ENCODE measurements around the gene FJX1. TPM values are rescaled to one million over a fixed set of nuclear protein-coding genes. Genes with fewer than 3 reads are reported as not detected.

FJX1 gene
- polyA plus RNA-seq, 1 donor: 6.0 TPM

DNA sequence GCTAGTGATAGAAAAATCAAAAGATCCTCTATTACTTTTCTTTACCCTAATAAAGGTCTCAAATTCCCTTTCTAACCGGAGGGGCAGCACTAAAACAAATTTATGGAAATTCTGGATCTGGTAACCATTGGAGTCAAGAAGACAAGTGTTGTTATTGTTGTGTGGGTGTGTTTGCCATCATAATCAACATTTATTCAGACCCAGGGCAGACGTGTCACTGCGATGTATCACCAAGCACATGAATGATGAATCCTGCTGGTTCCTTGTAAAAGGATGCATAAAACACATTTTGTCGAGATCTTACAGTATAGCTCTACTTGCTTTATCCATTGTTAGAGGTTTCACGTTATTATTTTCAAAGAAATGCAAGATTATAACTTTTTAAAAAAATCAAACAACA, 12.1 kb upstream of the FJX1 start:
- DNase-seq (ENCODE audit: low read depth): no peak

DNA sequence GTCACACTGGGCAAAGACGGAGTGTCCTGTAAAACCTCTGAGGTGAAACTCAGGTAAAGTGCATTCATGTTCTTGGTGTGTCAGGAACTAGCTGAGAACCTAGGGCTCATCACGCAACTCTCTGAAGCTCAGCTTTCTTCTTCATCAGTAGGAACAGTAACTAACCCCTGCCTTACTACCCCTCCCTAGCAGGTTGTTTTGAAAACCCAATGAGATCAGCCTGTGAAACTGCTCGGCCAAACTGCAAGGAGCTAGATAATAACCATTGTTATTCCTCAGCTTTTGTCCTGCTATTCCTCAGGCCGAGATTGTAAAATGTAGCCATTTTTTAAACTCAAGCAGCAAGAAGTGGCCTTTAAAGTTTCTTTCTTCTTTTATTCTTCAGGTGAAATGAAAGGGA, 9.8 kb upstream of the FJX1 start:
- no peak for DNase-seq (ENCODE audit: low read depth)

DNA sequence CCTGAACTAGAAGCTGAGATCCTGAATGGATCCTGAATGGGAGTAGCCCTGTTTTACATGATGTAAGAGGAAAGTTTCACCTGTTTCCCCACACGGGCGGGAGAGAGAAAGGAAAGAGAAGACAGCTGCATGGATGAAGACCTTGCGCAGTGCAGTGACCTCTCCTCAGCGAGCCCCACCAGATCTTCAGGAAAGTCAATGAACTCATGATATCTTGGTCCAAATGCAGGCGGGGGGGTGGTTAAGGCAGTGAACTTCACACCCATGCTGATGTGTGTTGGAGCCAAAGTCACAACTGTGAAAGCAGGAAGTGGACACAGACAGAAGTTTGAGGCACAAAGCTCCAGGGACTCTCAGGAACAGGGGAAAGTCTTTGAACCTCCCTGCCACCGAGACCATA, 8.6 kb upstream of the FJX1 start:
- no peak for DNase-seq (ENCODE audit: low read depth)

DNA sequence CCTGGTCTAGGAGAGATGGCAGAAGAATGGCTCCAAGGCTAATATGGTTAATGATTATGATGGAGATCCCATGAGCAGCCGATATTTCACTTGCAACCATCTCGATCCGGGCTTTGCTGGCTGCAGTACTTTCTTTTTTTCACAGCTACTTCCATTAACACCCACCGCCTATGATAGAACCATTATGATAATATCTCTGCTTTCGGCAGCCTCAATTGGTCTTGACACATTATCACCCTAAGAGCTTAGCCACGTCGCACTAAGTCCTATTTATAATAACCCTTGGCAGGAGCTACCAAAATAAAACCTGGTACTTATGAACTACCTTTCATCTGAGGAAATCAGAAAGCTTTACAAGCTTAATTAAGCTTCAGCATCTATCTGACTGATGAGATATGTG, 7.6 kb upstream of the FJX1 start:
- no peak for DNase-seq (ENCODE audit: low read depth)

DNA sequence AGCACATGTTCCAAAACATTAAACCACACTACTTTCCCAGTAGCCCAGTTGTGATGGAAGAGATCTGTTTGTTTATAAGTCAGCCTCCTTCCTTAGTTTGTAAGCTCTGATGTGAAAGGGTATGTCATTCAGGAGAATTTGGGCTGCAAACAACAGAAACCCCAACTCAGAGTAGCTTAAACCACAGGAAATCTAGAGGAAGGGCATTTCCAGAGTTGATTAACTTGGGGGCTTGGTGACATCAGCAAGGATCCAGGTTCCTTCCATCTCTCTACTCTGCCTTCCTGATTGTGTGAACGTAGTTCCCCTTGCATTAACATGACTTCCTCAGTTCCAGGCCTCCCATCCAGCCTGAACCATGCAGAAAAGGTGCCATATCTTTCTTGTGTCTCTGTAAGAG, 6.5 kb upstream of the FJX1 start:
- DNase-seq (ENCODE audit: low read depth): no peak

DNA sequence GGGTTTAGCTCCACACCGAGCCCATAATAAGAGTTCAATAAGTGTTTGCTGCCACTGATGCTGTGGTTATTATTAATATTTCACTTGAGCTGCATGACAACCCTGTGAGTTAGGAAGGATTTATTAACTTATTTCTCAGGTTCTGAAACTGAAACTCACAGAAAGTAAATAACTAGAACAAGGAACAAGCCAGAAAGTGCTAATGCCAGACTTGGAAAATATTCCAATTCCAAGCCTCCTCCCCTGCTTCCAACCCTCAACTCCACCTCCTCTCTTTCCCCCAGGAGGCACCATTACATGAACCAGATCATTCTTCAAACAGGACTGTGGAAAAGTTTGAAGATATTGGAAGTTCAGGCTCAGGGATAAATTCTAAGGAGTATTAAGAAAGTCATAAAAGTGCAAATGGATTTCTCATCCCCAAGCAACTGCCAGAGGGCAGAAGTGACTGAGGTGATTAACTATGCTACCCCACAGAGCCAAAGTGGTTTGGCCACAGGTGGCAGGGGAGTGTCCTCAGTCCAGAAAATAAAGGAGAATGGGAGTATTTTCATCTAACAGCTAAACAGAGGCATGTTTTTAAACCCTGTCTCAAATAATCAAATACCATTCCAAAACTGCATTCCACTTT, 3.2 kb upstream of the FJX1 start:
- no peak for DNase-seq (ENCODE audit: low read depth)

DNA sequence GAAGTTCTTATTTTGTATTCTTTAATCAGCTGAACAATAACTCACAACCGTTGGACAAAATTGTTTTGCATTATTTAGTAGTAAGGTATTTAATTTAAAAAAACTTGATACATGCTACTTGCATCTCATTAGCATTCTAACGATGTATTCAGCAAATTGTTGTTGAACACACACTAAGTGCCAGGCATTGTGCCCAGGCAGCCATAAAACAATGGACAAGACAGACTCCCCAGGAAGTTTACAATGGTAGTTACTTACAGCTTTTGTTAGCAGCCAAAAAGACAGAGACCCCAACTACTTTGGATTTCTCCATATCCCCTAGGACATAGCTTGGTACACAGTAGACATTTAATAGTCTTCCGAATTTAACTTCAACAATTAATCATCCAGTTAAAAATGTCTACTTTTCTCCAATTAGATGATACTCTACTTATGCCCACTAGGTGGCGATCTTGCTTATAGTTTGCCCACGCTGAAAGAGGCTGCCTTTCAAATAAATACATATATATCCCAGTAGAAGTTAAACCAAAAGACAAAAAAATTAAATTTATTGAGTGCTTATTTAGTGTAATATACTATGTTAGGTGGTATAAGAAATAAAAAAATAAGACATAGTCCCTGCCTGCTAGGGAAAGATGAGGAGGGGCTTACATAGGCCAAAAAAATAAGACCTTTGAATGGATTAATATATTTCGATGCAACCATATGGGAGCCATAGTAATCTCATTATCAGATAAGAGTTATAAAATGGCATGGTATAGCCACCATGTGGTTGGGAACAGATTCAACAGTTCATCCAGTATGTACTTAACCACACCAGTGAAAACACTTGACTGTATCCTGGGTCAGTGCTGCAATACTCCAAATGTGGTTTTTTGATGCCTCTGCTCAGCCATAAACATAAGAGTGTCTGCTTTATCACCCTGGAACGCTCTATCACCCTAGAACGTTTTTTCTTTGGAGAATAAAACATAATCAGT, 2.0 kb upstream of the FJX1 start:
- no peak for DNase-seq (ENCODE audit: low read depth)

DNA sequence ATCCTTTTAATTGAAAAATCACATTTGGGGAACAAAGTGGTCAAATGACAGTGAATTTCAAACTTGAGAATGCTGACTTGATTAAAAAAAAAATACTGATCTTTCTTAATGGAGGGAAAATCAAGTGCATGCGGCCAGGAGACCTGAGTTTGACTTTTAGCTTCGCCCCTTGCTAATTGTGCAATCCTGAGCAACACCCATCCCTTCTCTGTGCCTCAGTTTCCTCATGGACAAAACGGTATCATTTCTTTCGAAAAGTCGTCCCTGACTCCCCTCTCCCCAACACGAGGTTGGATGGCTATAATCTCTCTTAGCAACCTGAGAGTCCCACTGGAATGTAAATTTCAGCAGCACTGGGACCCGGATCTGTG, 959 bp upstream of the FJX1 start:
- DNase-seq (ENCODE audit: low read depth): no peak

DNA sequence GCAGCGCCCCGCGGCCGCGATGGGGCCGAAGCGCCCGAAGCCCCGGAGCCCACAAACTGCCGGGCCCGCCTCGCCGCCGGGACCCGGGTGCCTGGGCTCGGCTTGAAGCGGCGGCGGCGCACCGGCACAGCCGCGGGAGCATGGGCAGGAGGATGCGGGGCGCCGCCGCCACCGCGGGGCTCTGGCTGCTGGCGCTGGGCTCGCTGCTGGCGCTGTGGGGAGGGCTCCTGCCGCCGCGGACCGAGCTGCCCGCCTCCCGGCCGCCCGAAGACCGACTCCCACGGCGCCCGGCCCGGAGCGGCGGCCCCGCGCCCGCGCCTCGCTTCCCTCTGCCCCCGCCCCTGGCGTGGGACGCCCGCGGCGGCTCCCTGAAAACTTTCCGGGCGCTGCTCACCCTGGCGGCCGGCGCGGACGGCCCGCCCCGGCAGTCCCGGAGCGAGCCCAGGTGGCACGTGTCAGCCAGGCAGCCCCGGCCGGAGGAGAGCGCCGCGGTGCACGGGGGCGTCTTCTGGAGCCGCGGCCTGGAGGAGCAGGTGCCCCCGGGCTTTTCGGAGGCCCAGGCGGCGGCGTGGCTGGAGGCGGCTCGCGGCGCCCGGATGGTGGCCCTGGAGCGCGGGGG, 346 bp downstream of the FJX1 start:
- DNase-seq (ENCODE audit: low read depth): no peak

DNA sequence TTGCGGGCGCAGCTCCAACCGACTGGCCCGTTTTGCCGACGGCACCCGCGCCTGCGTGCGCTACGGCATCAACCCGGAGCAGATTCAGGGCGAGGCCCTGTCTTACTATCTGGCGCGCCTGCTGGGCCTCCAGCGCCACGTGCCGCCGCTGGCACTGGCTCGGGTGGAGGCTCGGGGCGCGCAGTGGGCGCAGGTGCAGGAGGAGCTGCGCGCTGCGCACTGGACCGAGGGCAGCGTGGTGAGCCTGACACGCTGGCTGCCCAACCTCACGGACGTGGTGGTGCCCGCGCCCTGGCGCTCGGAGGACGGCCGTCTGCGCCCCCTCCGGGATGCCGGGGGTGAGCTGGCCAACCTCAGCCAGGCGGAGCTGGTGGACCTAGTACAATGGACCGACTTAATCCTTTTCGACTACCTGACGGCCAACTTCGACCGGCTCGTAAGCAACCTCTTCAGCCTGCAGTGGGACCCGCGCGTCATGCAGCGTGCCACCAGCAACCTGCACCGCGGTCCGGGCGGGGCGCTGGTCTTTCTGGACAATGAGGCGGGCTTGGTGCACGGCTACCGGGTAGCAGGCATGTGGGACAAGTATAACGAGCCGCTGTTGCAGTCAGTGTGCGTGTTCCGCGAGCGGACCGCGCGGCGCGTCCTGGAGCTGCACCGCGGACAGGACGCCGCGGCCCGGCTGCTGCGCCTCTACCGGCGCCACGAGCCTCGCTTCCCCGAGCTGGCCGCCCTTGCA, 1.0 kb downstream of the FJX1 start:
- no peak for DNase-seq (ENCODE audit: low read depth)

DNA sequence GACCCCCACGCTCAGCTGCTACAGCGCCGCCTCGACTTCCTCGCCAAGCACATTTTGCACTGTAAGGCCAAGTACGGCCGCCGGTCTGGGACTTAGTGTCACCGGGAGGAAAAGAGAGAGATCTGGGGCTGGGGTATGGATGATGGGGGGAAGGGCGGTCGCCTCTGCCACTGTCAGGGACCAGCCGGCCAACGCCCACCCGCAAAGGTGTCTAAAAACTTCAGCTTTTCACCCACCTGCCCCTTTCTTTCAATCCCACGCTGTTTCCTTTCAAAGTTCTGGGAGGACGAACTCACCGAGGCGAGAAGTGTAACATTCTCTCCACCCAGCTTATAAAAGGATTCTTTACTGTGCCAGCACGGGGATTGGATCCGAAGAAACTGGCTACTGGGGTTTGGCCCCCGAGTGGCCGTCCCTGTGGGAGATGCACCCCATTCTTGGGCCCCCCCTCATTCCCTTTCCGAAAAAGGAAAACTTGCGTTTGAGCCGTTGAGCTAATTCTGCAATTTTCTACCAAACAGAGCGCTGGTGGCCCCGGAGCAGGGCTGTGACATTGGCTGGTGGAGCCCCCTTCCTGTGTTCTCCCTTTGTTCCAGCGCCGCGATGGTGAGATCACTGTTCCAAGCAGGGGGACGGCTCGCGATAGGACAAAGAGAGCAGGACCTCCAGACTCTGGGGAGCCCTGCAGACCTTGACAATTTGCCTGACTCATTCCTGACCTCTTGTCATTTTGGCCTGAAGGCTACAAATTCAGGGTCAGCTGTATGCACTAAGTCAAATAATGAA, 1.8 kb downstream of the FJX1 start:
- no peak for DNase-seq (ENCODE audit: low read depth)

DNA sequence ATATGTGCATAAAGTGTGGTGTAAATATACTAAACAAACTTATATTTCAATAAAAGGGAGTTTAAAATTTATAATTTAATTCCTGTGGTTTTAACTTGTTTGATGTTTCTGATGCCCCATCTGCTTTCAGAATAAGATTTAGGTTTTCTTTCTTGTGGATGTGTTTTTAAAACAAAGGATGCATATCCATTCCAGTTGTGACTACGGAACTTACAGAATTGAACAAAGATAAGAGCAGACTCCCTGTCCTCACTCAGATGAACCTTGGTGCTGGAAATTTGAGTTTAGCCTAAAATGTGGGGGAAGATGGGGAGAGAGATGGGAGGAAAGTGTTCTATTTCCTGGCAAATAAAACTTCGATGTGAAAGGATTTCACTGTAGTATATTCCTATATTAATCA, 2.5 kb downstream of the FJX1 start:
- no peak for DNase-seq (ENCODE audit: low read depth)

DNA sequence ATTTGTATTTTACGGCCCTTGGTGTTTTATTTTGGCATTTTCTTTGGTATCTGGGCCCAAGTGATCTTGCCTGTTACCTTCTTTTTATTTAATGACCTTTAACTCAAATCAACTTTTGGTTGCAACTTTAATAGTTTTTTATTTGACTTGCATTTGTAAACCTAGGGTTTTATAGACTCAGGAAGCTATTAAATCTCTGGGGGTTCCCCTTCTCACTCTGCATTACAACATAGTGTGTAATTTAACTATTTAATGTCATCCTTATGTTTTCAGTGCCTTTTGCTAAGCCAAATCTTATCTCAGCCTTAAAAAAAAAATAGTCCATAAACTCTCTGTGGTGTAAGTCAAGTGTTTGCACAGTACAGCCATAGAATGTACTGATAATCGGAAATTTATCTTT, 3.4 kb downstream of the FJX1 start:
- no peak for DNase-seq (ENCODE audit: low read depth)

DNA sequence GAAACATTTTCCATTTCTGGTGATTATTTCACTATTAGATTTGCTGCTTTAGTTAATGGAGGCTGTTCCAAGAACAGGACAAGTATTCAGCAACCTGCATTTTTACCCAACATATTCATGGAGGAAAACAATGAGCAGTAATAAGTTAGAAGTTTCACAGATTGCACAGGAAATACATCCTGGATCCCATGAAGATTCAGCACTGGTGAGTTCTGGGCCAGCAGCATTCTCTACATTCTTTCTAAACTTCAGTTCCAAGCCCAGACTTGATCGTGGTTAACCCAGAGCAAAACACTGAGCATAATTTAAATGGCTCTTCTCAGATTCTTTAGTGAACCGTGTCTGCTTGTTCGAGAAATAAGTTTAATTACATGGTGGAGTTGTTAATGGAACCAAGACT, 3.8 kb downstream of the FJX1 start:
- no peak for DNase-seq (ENCODE audit: low read depth)

DNA sequence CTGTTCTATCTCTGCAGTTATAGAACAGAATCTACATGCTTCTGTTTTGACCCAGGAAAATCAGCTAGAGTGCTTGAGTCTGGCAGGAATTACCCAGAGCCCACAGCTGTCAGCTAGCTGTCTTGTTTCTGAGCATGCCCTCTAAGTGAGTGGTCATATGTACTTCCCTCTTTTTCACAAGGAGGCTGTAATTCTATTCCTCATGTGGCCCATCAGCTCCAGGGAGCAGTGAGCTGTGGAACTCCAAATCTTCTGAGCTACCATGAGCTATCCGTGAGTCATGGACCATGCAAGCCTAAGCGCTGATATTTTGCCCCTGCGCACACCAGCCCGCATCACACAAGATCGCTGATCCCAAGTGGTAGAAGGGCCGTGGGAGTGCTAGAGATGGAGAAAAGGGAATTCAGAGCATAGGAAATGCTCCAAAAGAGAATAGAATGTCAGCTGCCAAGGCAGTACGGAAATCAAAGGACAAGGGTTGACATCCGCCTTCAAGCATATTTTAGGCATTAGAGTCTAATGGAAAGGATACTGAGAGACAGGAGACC, 5.4 kb downstream of the FJX1 start:
- no peak for DNase-seq (ENCODE audit: low read depth)

DNA sequence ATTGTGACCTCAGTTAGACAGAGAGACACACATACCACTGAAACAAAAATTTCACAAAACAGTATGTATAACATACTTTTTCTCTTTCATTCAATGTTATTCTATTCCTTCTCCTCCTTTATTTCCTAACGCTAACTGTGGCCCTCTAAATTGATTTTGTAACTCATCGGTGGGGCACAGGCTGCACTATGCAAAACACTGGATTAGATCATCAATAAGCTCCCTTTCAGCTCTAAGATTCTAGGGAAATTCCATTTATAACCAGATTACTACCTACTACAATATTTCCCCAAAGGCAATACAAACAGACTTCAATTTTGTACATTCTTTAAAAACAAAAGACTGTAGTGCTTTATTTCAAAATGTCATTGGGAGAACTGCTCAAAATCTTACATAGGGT, 6.1 kb downstream of the FJX1 start:
- no peak for DNase-seq (ENCODE audit: low read depth)

DNA sequence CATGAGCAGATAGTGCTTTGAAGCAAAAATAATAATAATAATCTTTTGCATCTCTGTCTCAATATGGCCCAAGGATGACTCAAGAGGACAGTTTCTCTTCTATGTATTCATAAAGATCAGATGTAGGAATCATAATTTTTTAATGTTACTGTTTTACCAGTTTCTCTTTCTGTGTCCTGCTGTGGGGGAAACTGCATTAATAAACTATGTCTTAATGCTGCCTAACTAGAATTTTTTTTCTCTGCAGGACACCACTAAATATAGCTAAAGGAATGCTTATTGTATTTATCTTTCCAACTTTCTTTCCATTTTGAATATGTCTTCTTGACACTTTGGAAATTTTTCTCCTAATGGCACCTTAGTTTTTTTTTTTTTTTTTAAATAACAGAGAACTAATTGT, 6.5 kb downstream of the FJX1 start:
- DNase-seq (ENCODE audit: low read depth): no peak

DNA sequence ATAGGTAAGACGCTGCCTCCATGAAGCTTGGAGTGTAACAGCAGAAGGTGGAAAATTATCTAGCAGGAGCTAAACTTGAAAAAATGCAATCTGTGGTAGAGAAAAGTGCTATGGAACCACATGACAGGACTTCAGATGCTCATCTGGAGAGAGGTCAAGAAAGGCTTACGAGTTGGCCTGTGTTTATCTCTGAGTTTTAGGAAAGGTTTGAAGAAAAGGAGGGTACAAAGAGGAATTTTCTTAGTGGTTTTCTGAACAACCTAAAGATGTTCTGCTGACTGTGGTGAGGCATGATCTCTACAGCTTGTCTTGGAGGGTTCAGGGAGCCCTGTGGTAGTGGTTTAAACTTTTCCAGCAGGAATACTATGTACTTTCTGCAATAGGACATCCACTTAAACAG, 8.2 kb downstream of the FJX1 start:
- no peak for DNase-seq (ENCODE audit: low read depth)

DNA sequence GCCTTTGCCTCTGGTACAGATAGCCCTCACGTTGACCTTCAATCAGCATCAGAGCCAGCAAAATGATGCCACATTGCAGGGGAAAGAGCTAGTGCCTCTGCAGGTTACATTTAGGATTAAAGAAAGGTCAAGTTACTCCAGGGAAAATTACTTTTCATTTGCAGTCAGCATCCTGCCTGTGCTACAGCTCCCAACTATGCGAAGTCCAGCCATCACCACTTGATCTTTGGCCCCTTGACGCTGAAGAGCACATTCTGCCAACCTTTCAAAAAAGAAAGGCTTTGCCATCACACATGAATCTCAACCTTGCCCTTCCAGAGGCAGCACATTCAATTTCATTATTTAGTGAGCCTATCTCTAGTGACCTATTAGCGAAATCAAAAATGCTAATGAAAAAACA, 11.3 kb downstream of the FJX1 start:
- DNase-seq (ENCODE audit: low read depth): no peak

DNA sequence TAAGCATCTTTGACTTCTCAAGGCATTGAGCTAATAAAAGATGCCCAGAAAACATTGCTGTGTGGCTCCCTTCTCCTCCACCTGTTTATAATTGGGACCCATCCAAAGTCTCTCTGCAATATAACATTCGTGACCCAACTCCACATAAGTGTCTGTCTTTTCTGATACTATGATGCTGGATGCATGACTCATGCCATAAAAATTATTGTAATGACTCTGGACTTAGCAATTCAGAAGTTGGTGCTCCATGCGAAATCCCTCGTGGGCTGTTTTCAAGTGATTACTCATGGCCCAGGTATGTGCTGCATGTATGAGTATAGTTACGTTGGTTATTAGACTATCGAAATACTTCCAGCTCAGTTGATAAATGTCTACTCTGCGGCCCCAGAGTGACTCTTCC, 11.7 kb downstream of the FJX1 start:
- DNase-seq (ENCODE audit: low read depth): no peak

DNA sequence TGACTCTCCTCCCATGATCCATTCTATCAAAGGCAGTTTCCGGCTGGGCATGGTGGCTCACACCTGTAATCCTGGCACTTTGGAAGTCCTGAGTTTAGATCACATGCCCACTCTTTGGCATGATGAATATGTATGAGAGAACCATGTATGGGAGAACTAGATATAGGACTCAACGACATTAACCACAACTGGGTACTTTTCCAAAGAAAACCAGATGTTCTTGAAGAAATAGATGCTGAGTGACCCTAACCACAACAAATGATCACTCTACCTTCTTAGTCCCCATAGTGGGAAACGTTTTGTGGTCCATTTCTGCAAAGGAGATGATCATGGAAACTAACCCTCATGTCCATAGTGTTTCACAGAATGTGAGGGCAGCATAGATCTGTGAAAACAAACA, 13.6 kb downstream of the FJX1 start:
- no peak for DNase-seq (ENCODE audit: low read depth)

Data from forelimb muscle (tissue), 1 donor.